ENCODE data around the gene SLC26A9. TPM values are rescaled to one million over a fixed set of nuclear protein-coding genes. Genes with fewer than 3 reads are reported as not detected.

SLC26A9 gene
- polyA plus RNA-seq, 1 donor from 2014 or later, result not detected

- no peaks in the 10 kb centered on the region for H3K36me3 Mint-ChIP-seq
- no peak overlapping the region for H3K27ac Mint-ChIP-seq
- no peaks in the 10 kb centered on the region for H3K9me3 Mint-ChIP-seq
- H3K4me1 Mint-ChIP-seq, result no peaks in the 10 kb centered on the region
- H3K4me3 Mint-ChIP-seq, result no peak overlapping the region
- H3K27me3 Mint-ChIP-seq, result peaks cover 6% of the 10 kb centered on the region
These were observed 22.0 kb upstream of the SLC26A9 start for GRCh38 chr1:205965036-205965884.

GRCh38 chr1:205963352-205964155 is 20.3 kb upstream of the SLC26A9 start:
- Mint-ChIP-seq H3K27ac (no peak overlapping the region), H3K4me3 (no peak overlapping the region), H3K36me3 (no peaks in the 10 kb centered on the region), H3K9me3 (no peaks in the 10 kb centered on the region), H3K4me1 (no peaks in the 10 kb centered on the region), H3K27me3 (peaks cover 6% of the 10 kb centered on the region)

- Mint-ChIP-seq H3K27me3 (peaks cover 6% of the 10 kb centered on the region), H3K4me1 (no peaks in the 10 kb centered on the region), H3K27ac (no peak overlapping the region), H3K9me3 (no peaks in the 10 kb centered on the region), H3K4me3 (no peak overlapping the region), H3K36me3 (no peaks in the 10 kb centered on the region)
These were observed 19.6 kb upstream of the SLC26A9 start for GRCh38 chr1:205962821-205963221.

GRCh38 chr1:205961991-205962820 is 18.9 kb upstream of the SLC26A9 start:
- Mint-ChIP-seq H3K9me3 (no peaks in the 10 kb centered on the region), H3K36me3 (no peaks in the 10 kb centered on the region), H3K27ac (no peak overlapping the region), H3K4me3 (no peak overlapping the region), H3K4me1 (no peaks in the 10 kb centered on the region), H3K27me3 (peaks cover 6% of the 10 kb centered on the region)

GRCh38 chr1:205961405-205961804 is 18.1 kb upstream of the SLC26A9 start:
- no peak overlapping the region for H3K4me3 Mint-ChIP-seq
- no peak overlapping the region for H3K27ac Mint-ChIP-seq
- H3K36me3 Mint-ChIP-seq, result no peaks in the 10 kb centered on the region
- no peaks in the 10 kb centered on the region for H3K4me1 Mint-ChIP-seq
- H3K9me3 Mint-ChIP-seq, result no peaks in the 10 kb centered on the region
- H3K27me3 Mint-ChIP-seq, result peaks cover 6% of the 10 kb centered on the region

GRCh38 chr1:205959789-205960188 is 16.5 kb upstream of the SLC26A9 start:
- H3K4me3 Mint-ChIP-seq, result no peak overlapping the region
- peaks cover 13% of the 10 kb centered on the region for H3K27me3 Mint-ChIP-seq
- H3K4me1 Mint-ChIP-seq, result no peaks in the 10 kb centered on the region
- H3K36me3 Mint-ChIP-seq, result no peaks in the 10 kb centered on the region
- H3K27ac Mint-ChIP-seq, result no peak overlapping the region
- no peaks in the 10 kb centered on the region for H3K9me3 Mint-ChIP-seq

GRCh38 chr1:205955499-205955898 is 12.2 kb upstream of the SLC26A9 start:
- Mint-ChIP-seq H3K27ac (no peak overlapping the region), H3K36me3 (no peaks in the 10 kb centered on the region), H3K4me1 (no peaks in the 10 kb centered on the region), H3K4me3 (no peak overlapping the region), H3K9me3 (no peaks in the 10 kb centered on the region), H3K27me3 (peaks cover 12% of the 10 kb centered on the region)

- H3K9me3 Mint-ChIP-seq, result no peaks in the 10 kb centered on the region
- H3K4me1 Mint-ChIP-seq, result no peaks in the 10 kb centered on the region
- no peak overlapping the region for H3K27ac Mint-ChIP-seq
- no peak overlapping the region for H3K4me3 Mint-ChIP-seq
- no peaks in the 10 kb centered on the region for H3K36me3 Mint-ChIP-seq
- H3K27me3 Mint-ChIP-seq, result peaks cover 9% of the 10 kb centered on the region
These were observed 11.7 kb upstream of the SLC26A9 start for GRCh38 chr1:205954819-205955404.

- no peaks in the 10 kb centered on the region for H3K36me3 Mint-ChIP-seq
- peaks cover 9% of the 10 kb centered on the region for H3K27me3 Mint-ChIP-seq
- H3K4me1 Mint-ChIP-seq, result peaks cover 0 to 3% (median 1%) of the 10 kb centered on the region in 3 donors
- H3K9me3 Mint-ChIP-seq, result no peaks in the 10 kb centered on the region
- H3K27ac Mint-ChIP-seq, result no peak overlapping the region
- H3K4me3 Mint-ChIP-seq, result no peak overlapping the region
These were observed 8.5 kb upstream of the SLC26A9 start for GRCh38 chr1:205951746-205952145.

- Mint-ChIP-seq H3K4me3 (no peak overlapping the region), H3K4me1 (peaks cover 0 to 3% (median 1%) of the 10 kb centered on the region in 3 donors), H3K9me3 (no peaks in the 10 kb centered on the region), H3K27ac (no peak overlapping the region), H3K36me3 (no peaks in the 10 kb centered on the region), H3K27me3 (peaks cover 10% of the 10 kb centered on the region)
These were observed 7.7 kb upstream of the SLC26A9 start for GRCh38 chr1:205950826-205951549.

GRCh38 chr1:205950280-205950679 is 7.0 kb upstream of the SLC26A9 start:
- Mint-ChIP-seq H3K27me3 (peaks cover 14% of the 10 kb centered on the region), H3K4me3 (no peak overlapping the region), H3K27ac (no peak overlapping the region), H3K4me1 (peaks cover 0 to 3% (median 1%) of the 10 kb centered on the region in 3 donors), H3K36me3 (no peaks in the 10 kb centered on the region), H3K9me3 (no peaks in the 10 kb centered on the region)

- no peaks in the 10 kb centered on the region for H3K9me3 Mint-ChIP-seq
- H3K4me1 Mint-ChIP-seq, result peaks cover 0 to 3% (median 1%) of the 10 kb centered on the region in 3 donors
- no peaks in the 10 kb centered on the region for H3K36me3 Mint-ChIP-seq
- no peak overlapping the region for H3K27ac Mint-ChIP-seq
- peaks cover 11% of the 10 kb centered on the region for H3K27me3 Mint-ChIP-seq
- no peak overlapping the region for H3K4me3 Mint-ChIP-seq
These were observed 6.5 kb upstream of the SLC26A9 start for GRCh38 chr1:205949753-205950152.

- H3K27me3 Mint-ChIP-seq, result peaks cover 14% of the 10 kb centered on the region
- no peak overlapping the region for H3K27ac Mint-ChIP-seq
- no peak overlapping the region for H3K4me3 Mint-ChIP-seq
- no peaks in the 10 kb centered on the region for H3K36me3 Mint-ChIP-seq
- no peaks in the 10 kb centered on the region for H3K9me3 Mint-ChIP-seq
- H3K4me1 Mint-ChIP-seq, result peaks cover 0 to 3% (median 1%) of the 10 kb centered on the region in 3 donors
These were observed 5.6 kb upstream of the SLC26A9 start for GRCh38 chr1:205948886-205949285.

- H3K27ac Mint-ChIP-seq, result no peak overlapping the region
These were observed 4.8 kb upstream of the SLC26A9 start for GRCh38 chr1:205948039-205948438.

More at GRCh38 chr1:205948039-205948438, 4.8 kb upstream of the SLC26A9 start:
- Mint-ChIP-seq H3K27me3 (peaks cover 19% of the 10 kb centered on the region), H3K36me3 (no peaks in the 10 kb centered on the region), H3K4me1 (peaks cover 0 to 3% (median 1%) of the 10 kb centered on the region in 3 donors), H3K9me3 (no peaks in the 10 kb centered on the region), H3K4me3 (no peak overlapping the region)
